GM13976 (cell line): Measurements from ENCODE around the gene TNRC6C.

Experiments used
- DNase-seq: peaks from one replicate; pipeline ENCODE4 v3.0.0; 2012; ENCODE audit warnings: low spot score
- CTCF ChIP-seq: IDR thresholded peaks from 2 replicates; pipeline ENCODE4 v1.5.1; 2012; ENCODE audit warnings: borderline replicate concordance, mild to moderate bottlenecking; ENCODE audit not compliant: insufficient read depth; ENCODE audit errors: extremely low read depth, missing control alignments, control extremely low read depth
- in situ Hi-C: fragments of 300-500 bp; cut with MboI; formaldehyde crosslinking; loops from one replicate; pipeline ENCODE4 v1.12.0; 2022; ENCODE audit warnings: low sequenced_read_pairs, mixed read lengths, inconsistent platforms; ENCODE audit not compliant: unreplicated experiment

TNRC6C gene

DNA sequence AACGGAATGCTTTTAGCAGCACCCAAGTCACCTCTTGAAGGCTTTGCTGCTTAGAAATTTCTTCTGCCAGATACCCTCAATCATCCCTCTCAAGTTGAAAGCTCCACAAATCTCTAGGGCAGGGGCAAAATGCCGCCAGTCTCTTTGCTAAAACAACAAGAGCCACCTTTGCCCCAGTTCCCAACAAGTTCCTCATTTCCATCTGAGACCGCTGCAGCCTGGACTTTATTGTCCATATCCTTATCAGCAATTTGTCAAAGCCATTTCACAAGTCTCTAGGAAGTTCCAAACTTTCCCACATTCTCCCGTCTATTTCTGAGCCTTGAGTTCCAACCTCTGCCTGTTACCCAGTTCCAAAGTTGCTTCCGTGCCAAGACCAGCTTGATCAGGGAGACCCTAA, 142.6 kb downstream of the TNRC6C start:
- TF ChIP-seq CTCF = no peak
- in situ Hi-C loops = no loop called here
- no peak for DNase-seq

DNA sequence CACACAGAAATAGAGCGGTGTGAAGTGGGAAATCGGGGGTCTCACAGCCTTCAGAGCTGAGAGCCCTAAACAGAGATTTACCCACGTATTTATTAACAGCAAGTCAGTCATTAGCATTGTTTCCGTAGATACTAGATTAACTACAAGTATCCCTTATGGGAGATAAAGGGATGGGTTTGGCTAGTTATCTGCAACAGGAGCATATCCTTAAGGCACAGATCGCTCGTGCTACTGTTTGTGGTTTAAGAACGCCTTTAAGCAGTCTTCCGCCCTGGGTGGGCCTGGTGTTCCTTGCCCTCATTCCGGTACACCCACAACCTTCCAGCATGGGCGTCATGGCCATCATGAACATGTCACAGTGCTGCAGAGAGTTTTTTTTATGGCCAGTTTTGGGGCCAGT, 143.0 kb downstream of the TNRC6C start:
- no peak for DNase-seq
- no peak for TF ChIP-seq CTCF
- in situ Hi-C loops = no loop called here

DNA sequence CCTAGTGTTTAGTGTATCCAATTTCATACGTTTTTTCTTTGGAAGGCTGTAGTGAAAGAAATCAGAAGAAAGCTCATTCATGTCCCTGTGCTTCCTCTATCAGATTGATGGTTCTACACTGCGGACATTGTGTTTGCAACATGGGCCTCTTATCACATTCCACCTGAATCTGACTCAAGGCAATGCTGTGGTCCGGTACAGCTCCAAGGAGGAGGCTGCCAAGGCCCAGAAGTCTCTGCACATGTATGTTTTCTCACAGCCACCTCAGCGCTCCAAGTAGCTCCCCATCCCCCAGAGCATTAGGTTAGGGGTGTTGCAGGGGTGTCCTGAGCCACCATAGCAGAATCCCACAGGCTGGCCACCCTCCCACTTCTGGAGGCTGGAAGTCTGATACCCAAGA, 144.8 kb downstream of the TNRC6C start:
- TF ChIP-seq CTCF = no peak
- in situ Hi-C loops = no loop called here
- DNase-seq = no peak

- DNase-seq = no peak
- no peak for TF ChIP-seq CTCF
- in situ Hi-C loops = no loop called here
Measured at GRCh38 chr17:78104540-78104941, 146.0 kb downstream of the TNRC6C start.

DNA sequence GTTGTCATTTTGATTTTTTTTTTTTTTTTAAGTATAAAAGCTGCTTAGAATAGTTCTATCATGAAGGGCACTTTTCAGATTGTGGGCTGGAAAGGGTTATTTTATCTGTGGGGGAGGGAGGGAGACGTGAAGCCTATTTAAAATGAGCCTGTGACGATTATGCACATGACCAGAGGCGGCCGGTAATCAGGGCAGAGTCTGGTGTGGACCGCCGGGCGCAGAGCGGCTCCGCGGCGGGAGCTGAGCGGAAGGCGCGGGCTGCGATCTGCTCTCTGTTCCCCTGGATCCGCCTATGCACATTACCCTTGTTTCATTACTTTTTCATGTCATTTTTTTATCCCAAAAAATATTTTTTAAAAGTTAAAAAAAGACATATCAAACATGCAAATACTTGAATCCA, 146.6 kb downstream of the TNRC6C start:
- DNase-seq = no peak
- no peak for TF ChIP-seq CTCF
- in situ Hi-C loops = no loop called here

DNA sequence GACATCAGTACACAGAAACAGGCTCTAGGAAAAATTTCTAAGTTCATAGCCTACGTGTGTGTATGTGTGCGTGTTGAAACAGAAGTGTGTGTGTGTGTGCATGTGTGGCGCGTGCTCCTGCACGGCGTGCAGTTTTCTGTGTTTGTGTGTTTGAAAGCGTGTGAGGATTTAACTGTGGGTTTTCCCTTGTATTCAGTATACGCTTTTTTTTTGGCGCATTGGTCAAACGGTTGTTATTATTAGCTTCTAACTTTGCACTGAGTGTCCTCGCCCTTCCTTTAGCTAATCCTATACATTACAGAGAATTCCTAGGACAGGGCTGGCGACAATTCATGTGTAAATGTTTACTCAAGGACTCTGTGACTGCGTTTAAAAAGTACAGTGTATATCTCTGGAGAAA, 147.0 kb downstream of the TNRC6C start:
- DNase-seq = no peak
- in situ Hi-C loops = no loop called here
- TF ChIP-seq CTCF = no peak

DNA sequence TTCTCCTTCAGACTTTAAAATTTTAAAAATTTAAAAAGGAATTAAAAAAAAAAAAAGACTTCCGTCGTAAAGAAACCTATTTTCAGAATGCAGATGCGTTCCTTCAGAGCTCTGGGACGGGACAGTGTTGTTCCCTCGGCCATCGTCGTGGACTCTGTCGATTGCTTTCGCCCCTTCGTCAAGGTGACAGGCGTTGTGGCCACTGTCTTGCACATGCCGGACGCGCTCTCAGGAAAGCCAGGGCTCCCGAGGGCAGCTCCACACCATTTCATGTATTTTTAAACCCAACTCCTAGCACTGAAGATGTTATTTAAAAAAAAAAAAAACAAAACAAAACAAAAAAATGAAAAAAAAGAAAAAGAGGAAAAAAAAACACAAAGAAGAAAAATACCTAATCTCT, 147.7 kb downstream of the TNRC6C start:
- no peak for TF ChIP-seq CTCF
- DNase-seq = no peak
- in situ Hi-C loops = no loop called here
